Measurements from ENCODE around the gene SLC22A23. TPM values are rescaled to one million over a fixed set of nuclear protein-coding genes. Genes with fewer than 3 reads are reported as not detected.

The SLC22A23 gene
- total RNA-seq, 1 experiment from 2014 or later, result 6.8 TPM

GRCh38 chr6:3415082-3415453 lies 41.8 kb downstream of the SLC22A23 start:
- Histone ChIP-seq H4K5ac (ENCODE audit: insufficient read length, low read depth, low read length) (no peak overlapping the region), H3K18ac (ENCODE audit: insufficient read length, low read depth, low read length) (no peak overlapping the region), H3K79me2 (ENCODE audit: insufficient read depth, low read length) (peaks cover 9% of the 10 kb centered on the region; the same call in 1 of the 2 replicates), H3K9me3 (ENCODE audit: control insufficient read depth, low read depth, low read length) (no peaks in the 10 kb centered on the region), H3K23me2 (ENCODE audit: insufficient read length, low read depth, low read length, poor library complexity, severe bottlenecking) (no peaks in the 10 kb centered on the region), H2AK5ac (ENCODE audit: insufficient read length, low read length) (no peak overlapping the region), H2BK120ac (ENCODE audit: low read depth, low read length, poor library complexity, severe bottlenecking) (no peak overlapping the region), H3K23ac (ENCODE audit: insufficient read length, low read depth, low read length) (no peak overlapping the region), H2BK12ac (ENCODE audit: insufficient read length, low read depth, low read length) (no peak overlapping the region), H4K91ac (ENCODE audit: insufficient read length, low read depth, low read length) (no peak overlapping the region), H4K20me1 (ENCODE audit: control insufficient read depth, insufficient read depth, insufficient read length) (no peaks in the 10 kb centered on the region), H3K4ac (ENCODE audit: low read depth, low read length) (no peak overlapping the region), H3K9ac (ENCODE audit: extremely low read depth, insufficient read length, low read length) (no peak overlapping the region), H3K14ac (ENCODE audit: insufficient read depth, low read length) (no peak overlapping the region), H3K79me1 (ENCODE audit: insufficient read depth, low read depth, low read length, poor library complexity, severe bottlenecking) (peaks cover 3% of the 10 kb centered on the region), H2BK20ac (ENCODE audit: low read depth, low read length, poor library complexity, severe bottlenecking) (no peak overlapping the region), H4K8ac (replicated peaks; ENCODE audit: insufficient read length, low read depth, low read length) (no peak overlapping the region), H3K4me1 (ENCODE audit: insufficient read depth, low read length) (peaks cover 26% of the 10 kb centered on the region), H2BK15ac (ENCODE audit: low read depth, low read length) (no peak overlapping the region), H2AFZ (ENCODE audit: low read length) (no peak overlapping the region), H3T11ph (ENCODE audit: low read length) (no peak overlapping the region), H3K27me3 (ENCODE audit: insufficient read depth, low read length) (no peaks in the 10 kb centered on the region), H3K4me2 (ENCODE audit: insufficient read depth, insufficient read length, low read length) (peak overlapping the region; percentile 13), H2BK5ac (ENCODE audit: insufficient read length, low read length) (no peak overlapping the region), H3K27ac (ENCODE audit: insufficient read length, low read depth, low read length) (no peak overlapping the region), H3K56ac (ENCODE audit: insufficient read length, low read depth, low read length) (no peak overlapping the region)
- Mint-ChIP-seq H3K27ac (peak overlapping the region; percentile 17 to 75 (median 75); a peak in 4 of 7 replicates), H3K27me3 (ENCODE audit: low read depth) (no peaks in the 10 kb centered on the region; the same call in 1 of the 2 replicates), H3K4me3 (peak overlapping the region in 1 of 2 experiments; percentile 11; a peak in 1 of 5 replicates), H3K4me1 (peaks cover 57 to 59% of the 10 kb centered on the region in 2 experiments), H3K36me3 (ENCODE audit: insufficient read depth in 1 of 3, low read depth in 3 of 3) (peaks cover 7 to 23% (median 16%) of the 10 kb centered on the region in 3 experiments), H3K9me3 (peaks cover 7 to 9% of the 10 kb centered on the region in 2 experiments)
- no CpG with 5 or more reads among the region's 5 CpGs for WGBS (ENCODE audit: extremely low coverage, insufficient read length, low lambda C conversion rate)
- peak; percentile 64 for DNase-seq
- TF ChIP-seq CTCF (conservative IDR thresholded peaks at IDR 0.05), result no peak
